HG03175 (cell line): ENCODE measurements around the gene ATXN3.

Experiments
- ATAC-seq: cut with Tn5 transposase; IDR thresholded peaks from one replicate; pipeline ENCODE4 v1.9.1; 2021; ENCODE audit warnings: mild to moderate bottlenecking, moderate library complexity; ENCODE audit not compliant: unreplicated experiment

The ATXN3 gene

GRCh38 chr14:92010644-92011043, 95.7 kb downstream of the ATXN3 start:
- no peak for ATAC-seq

GRCh38 chr14:92009604-92010003, 96.8 kb downstream of the ATXN3 start:
- ATAC-seq = no peak
